GM12865 (cell line): Measurements from ENCODE around the gene C1QTNF12.

Source experiments
- DNase-seq: peaks from one replicate; pipeline ENCODE4 v3.0.0; 2010; ENCODE audit warnings: low read depth
- H3K4me3 ChIP-seq: 2 replicates; pipeline ENCODE4 v1.5.1; 2011; ENCODE audit warnings: mild to moderate bottlenecking, low read depth, low read length, control low read depth
- TF ChIP-seq, protein P1 (sequence below): IDR thresholded peaks from 2 replicates; pipeline ENCODE4 v1.5.1; 2011; ENCODE audit warnings: low read length, control low read depth, low read depth, inconsistent platforms; ENCODE audit not compliant: insufficient read depth; ENCODE audit errors: missing control alignments

The C1QTNF12 gene

DNA sequence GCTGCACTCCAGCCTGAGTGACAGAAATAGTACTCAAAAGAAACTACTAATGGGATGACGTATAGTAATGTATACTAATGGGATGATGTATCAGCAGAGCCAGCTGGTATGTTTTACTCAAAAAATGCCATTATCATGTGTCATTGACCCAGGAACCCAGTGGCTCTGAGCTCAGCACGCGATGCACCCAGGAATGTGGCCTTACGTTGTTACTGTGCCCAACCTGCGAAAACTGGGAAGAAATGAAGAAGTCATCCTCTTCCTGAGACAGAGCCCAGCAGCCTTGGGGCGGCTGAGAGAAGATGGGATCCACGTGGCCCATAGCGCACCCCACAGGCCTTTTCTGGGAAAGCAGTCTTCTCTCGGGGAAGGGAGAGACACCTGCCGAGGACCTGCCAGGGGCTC, 18.3 kb upstream of the C1QTNF12 start:
- TF ChIP-seq, protein P1, sequence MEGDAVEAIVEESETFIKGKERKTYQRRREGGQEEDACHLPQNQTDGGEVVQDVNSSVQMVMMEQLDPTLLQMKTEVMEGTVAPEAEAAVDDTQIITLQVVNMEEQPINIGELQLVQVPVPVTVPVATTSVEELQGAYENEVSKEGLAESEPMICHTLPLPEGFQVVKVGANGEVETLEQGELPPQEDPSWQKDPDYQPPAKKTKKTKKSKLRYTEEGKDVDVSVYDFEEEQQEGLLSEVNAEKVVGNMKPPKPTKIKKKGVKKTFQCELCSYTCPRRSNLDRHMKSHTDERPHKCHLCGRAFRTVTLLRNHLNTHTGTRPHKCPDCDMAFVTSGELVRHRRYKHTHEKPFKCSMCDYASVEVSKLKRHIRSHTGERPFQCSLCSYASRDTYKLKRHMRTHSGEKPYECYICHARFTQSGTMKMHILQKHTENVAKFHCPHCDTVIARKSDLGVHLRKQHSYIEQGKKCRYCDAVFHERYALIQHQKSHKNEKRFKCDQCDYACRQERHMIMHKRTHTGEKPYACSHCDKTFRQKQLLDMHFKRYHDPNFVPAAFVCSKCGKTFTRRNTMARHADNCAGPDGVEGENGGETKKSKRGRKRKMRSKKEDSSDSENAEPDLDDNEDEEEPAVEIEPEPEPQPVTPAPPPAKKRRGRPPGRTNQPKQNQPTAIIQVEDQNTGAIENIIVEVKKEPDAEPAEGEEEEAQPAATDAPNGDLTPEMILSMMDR: no peak
- H3K4me3 ChIP-seq: no peak overlapping the region
- DNase-seq: no peak

DNA sequence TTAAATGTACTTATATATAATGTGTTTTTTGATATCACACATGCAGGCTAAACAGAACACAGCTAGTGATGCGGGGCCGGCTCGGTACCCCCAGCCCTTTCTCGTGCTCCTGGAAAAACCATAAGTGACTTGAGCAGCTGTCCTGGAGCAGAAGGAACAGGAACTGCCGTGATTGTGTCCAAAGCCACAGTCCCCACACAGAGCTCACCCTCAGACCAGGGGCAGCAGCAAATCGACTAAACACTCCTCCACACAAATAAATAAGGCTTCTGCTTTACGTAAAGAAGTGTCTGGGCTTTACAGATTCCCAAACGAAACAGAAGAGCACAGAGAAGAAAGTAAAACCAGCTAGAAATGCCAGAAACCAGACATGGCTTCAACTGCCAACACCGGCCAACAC, 17.5 kb upstream of the C1QTNF12 start:
- TF ChIP-seq, protein P1: no peak
- H3K4me3 ChIP-seq: no peak overlapping the region
- no peak for DNase-seq

DNA sequence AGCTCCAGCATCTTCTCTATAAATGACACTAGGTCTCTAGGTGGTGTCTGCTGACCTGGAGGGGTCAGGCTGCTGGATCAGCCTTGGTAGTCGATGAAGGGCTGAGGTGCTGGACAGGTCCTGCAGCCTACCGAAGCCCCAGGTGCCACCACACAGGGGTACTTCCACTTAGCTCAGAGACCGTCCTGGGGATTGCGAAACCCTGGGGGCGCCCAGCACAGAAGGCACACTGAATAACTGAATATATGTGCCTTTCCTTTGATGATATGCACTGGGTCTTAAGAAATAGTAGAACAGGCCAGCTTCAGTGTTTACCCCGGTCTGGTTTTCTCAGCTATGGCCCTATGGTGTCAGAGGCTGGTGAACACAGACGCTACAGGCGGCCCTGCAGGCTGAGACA, 16.2 kb upstream of the C1QTNF12 start:
- no peak overlapping the region for H3K4me3 ChIP-seq
- TF ChIP-seq, protein P1: no peak
- no peak for DNase-seq

DNA sequence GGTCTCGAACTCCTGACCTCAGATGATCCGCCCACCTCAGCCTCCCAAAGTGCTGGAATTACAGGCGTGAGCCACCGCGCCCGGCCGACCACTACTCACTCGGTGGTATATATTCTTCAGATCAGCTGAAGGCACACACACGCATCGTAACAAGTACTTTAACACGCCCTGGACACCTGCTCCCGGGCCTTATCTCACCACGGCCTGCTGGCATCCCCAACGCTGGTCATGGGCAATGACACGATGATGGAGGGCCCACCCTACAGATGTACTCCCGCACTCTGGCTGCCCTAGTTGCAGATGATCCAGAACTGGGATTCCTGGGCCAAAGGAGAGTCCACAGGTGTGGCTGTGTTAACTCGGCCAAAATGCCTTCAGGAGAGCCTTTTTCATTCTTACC, 15.5 kb upstream of the C1QTNF12 start:
- H3K4me3 ChIP-seq: no peak overlapping the region
- TF ChIP-seq, protein P1: no peak
- DNase-seq: no peak

DNA sequence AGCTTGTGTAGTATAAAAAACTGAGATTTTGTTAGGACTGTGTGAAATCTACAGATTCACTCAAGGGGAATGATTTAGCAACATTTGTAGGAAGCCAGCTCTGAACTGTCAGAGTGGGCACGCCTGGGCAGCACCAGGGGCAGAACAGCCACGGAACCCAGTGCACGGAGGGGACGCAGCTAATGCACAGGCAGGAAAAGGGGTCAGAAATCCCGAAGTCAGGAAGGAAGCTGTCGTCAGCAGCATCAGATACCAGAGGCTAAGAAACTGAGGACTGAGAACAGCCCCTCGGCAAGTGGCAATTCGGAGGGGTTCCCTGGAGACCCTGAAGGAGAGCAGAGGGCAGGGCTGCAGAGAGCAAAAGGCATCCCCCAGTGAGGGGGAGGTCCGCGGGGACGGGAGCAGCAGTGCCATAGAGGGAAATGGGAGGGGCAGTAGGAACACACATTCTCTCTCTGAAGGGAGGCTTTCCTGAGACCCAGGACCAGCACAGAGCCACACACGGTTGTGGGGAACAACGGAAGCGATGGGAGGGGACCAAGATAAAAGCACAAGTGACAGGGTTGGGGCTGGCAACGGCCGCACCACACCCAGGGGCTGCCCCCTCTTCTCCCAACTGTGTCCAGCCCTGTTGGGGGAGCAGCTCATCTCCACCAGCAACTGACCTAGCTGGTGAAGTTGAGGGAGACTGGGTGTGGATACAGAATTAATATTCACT, 14.5 kb upstream of the C1QTNF12 start:
- H3K4me3 ChIP-seq: no peak overlapping the region
- TF ChIP-seq, protein P1: no peak
- no peak for DNase-seq

DNA sequence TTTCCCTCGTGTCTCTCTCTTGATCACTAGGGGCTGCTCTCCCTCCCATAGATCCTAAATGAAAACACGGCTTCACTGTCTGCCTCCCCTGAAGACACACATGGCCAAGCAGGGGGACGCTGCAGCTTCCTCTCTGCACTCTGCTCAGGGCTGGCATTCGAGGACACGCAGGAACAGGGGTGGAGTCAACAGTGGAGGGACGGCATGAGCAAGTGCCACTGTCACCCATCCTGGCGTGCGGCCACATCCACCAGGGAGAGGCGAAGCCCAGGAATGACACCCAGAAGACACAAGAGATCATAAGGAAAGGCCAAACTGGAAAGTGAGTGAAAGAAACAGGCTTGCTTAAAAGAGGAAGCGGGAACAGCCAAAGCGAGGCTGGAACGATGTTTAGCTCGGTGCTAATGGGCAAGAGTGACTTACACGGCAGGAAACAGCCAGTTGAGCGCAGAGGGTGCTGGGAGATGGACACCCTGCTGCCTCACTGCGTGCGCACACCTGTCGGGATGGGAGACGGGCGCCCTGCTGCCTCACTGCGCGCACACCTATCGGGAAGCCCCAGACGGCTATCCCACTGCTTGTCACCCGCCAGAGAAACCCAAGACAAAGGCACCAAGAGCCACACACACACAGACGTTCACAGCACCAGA, 13.6 kb upstream of the C1QTNF12 start:
- no peak for DNase-seq
- no peak overlapping the region for H3K4me3 ChIP-seq
- TF ChIP-seq, protein P1: no peak
